ENCODE results near the gene CPEB4.
A peak's percentile ranks its signal among the peaks of the same experiment; 100 is the strongest.

The CPEB4 gene

GRCh38 chr5:173907686-173908371 lies 19.7 kb downstream of the CPEB4 start:
- Histone ChIP-seq H3K27me3 (no peaks in the 10 kb centered on the region), H3K36me3 (peaks cover 20% of the 10 kb centered on the region), H3K27ac (peak overlapping the region; percentile 89), H3K4me3 (ENCODE audit: low read depth in 1 of 2, low read length in 1 of 2) (peak overlapping the region; percentile 52), H3K4me1 (ENCODE audit: control insufficient read depth in 1 of 2, insufficient read depth in 1 of 2, low read depth in 1 of 2, low read length in 1 of 2) (peaks cover 55 to 58% of the 10 kb centered on the region in 2 experiments), H3K9me3 (no peaks in the 10 kb centered on the region)
- no peak for TF ChIP-seq CTCF (IDR thresholded peaks at IDR 0.05)

- Histone ChIP-seq H3K27me3 (no peaks in the 10 kb centered on the region), H3K4me3 (ENCODE audit: low read depth in 1 of 2, low read length in 1 of 2) (no peak overlapping the region), H3K9me3 (no peaks in the 10 kb centered on the region), H3K4me1 (ENCODE audit: control insufficient read depth in 1 of 2, insufficient read depth in 1 of 2, low read depth in 1 of 2, low read length in 1 of 2) (peaks cover 62 to 65% of the 10 kb centered on the region in 2 experiments), H3K36me3 (peaks cover 20% of the 10 kb centered on the region), H3K27ac (peak overlapping the region; percentile 89)
- TF ChIP-seq CTCF (IDR thresholded peaks at IDR 0.05): no peak
These were observed 21.1 kb downstream of the CPEB4 start for GRCh38 chr5:173909199-173909598.

GRCh38 chr5:173910215-173910614 lies 22.1 kb downstream of the CPEB4 start:
- peaks cover 20% of the 10 kb centered on the region for H3K36me3 ChIP-seq
- H3K9me3 ChIP-seq: no peaks in the 10 kb centered on the region
- TF ChIP-seq CTCF (IDR thresholded peaks at IDR 0.05): no peak
- H3K4me1 ChIP-seq (ENCODE audit: control insufficient read depth in 1 of 2, insufficient read depth in 1 of 2, low read depth in 1 of 2, low read length in 1 of 2): peaks cover 61 to 70% of the 10 kb centered on the region in 2 experiments
- no peak overlapping the region for H3K4me3 ChIP-seq (ENCODE audit: low read depth in 1 of 2, low read length in 1 of 2)
- H3K27ac ChIP-seq: peak overlapping the region; percentile 44
- no peaks in the 10 kb centered on the region for H3K27me3 ChIP-seq

- Histone ChIP-seq H3K4me3 (ENCODE audit: low read depth in 1 of 2, low read length in 1 of 2) (no peak overlapping the region), H3K36me3 (peaks cover 20% of the 10 kb centered on the region), H3K9me3 (no peaks in the 10 kb centered on the region), H3K27me3 (no peaks in the 10 kb centered on the region), H3K4me1 (ENCODE audit: control insufficient read depth in 1 of 2, insufficient read depth in 1 of 2, low read depth in 1 of 2, low read length in 1 of 2) (peaks cover 58 to 67% of the 10 kb centered on the region in 2 experiments), H3K27ac (no peak overlapping the region)
- no peak for TF ChIP-seq CTCF (IDR thresholded peaks at IDR 0.05)
These were observed 23.5 kb downstream of the CPEB4 start for GRCh38 chr5:173911623-173912022.

- H3K27me3 ChIP-seq: no peaks in the 10 kb centered on the region
- no peak overlapping the region for H3K4me3 ChIP-seq (ENCODE audit: low read depth in 1 of 2, low read length in 1 of 2)
- peak overlapping the region; percentile 61 for H3K27ac ChIP-seq
- TF ChIP-seq CTCF (IDR thresholded peaks at IDR 0.05): no peak
- peaks cover 58 to 67% of the 10 kb centered on the region in 2 experiments for H3K4me1 ChIP-seq (ENCODE audit: control insufficient read depth in 1 of 2, insufficient read depth in 1 of 2, low read depth in 1 of 2, low read length in 1 of 2)
- no peaks in the 10 kb centered on the region for H3K9me3 ChIP-seq
- peaks cover 20% of the 10 kb centered on the region for H3K36me3 ChIP-seq
These were observed 25.7 kb downstream of the CPEB4 start for GRCh38 chr5:173913686-173914321.
